Upper lobe of left lung (tissue), 6 donors: ENCODE measurements around the gene ATL2. TPM values are rescaled to one million over a fixed set of nuclear protein-coding genes. Genes with fewer than 3 reads are reported as not detected.

Experiments used
- ATAC-seq, 2 donors: fragments of 200-7000 bp; cut with Tn5 transposase; one replicate each; pipeline ENCODE4 v1.9.1; 2022; ENCODE audit warnings: mild to moderate bottlenecking in 2 of 2, moderate library complexity in 2 of 2; ENCODE audit not compliant: low FRiP score in 2 of 2
- DNase-seq, 2 donors: peaks; one replicate each; pipeline ENCODE4 v3.0.0-alpha.2; 2019 to 2020
- H3K27ac ChIP-seq, 4 donors: fragments of 200-600 bp; sonication (generic); one replicate each; pipeline ENCODE4 v1.5.1; 2016 to 2019
- H3K27me3 ChIP-seq, 4 donors: fragments of 200-600 bp; sonication (generic); one replicate each; pipeline ENCODE4 v1.5.1; 2017 to 2019
- H3K36me3 ChIP-seq, 4 donors: fragments of 200-600 bp; sonication (generic); one replicate each; pipeline ENCODE4 v1.5.1; 2016 to 2019
- H3K4me1 ChIP-seq, 4 donors: fragments of 200-600 bp; sonication (generic); one replicate each; pipeline ENCODE4 v1.5.1; 2018 to 2019
- H3K4me3 ChIP-seq, 4 donors: fragments of 200-600 bp; sonication (generic); one replicate each; pipeline ENCODE4 v1.5.1; 2017 to 2019; ENCODE audit warnings: mild to moderate bottlenecking in 2 of 4, moderate library complexity in 1 of 4
- H3K9me3 ChIP-seq, 4 donors: fragments of 200-600 bp; sonication (generic); one replicate each; pipeline ENCODE4 v1.5.1; 2018 to 2019
- CTCF ChIP-seq, 6 experiments: fragments of 450-650 bp in 4 of 6; fragments of 200-600 bp in 2 of 6; sonication (generic) in 2 of 6; IDR thresholded peaks; one replicate each; pipeline ENCODE4 v1.5.1; 2016 to 2019; ENCODE audit warnings: antibody characterized with exemption in 6 of 6
- EP300 ChIP-seq, 4 donors: sonication (generic); formaldehyde crosslinking; IDR thresholded peaks; one replicate each; pipeline ENCODE4 v1.5.1; 2017; ENCODE audit warnings: antibody characterized with exemption in 4 of 4, control low read depth in 2 of 4
- POLR2A ChIP-seq, 4 donors: fragments of 450-650 bp; IDR thresholded peaks; one replicate each; pipeline ENCODE4 v1.5.1; 2016 to 2017; ENCODE audit warnings: antibody characterized with exemption in 4 of 4, mild to moderate bottlenecking in 2 of 4
- POLR2AphosphoS5 ChIP-seq, 2 donors: sonication (generic); formaldehyde crosslinking; IDR thresholded peaks; one replicate each; pipeline ENCODE4 v1.5.1; 2017; ENCODE audit warnings: antibody characterized with exemption in 2 of 2
- WGBS, 2 donors: methylation state at CpG; one replicate each; pipeline ENCODE4 v1.1.5; 2017 to 2018; 5-methylcytosine and 5-hydroxymethylcytosine counted together
- total RNA-seq, 6 donors: library from RNA; depleted of rRNA in 4 of 6; stranded (reverse); fragments of >200 nt in 4 of 6; gene quantifications; one replicate each; pipeline versions ENCODE4 v1.1.0 to v1.2.1, GENCODE V29; 2016 to 2021
- donor health status: DM: no; HTN: no; CAD: no; lungs with moderate emphysema.
- donor health status: DM: no; HTN: yes; CAD: no; lungs with severe emphysema.

Gene ATL2
- 100 to 1,000 TPM in 1 of 6 donors, 10 to 100 TPM in 5; 43.9 to 150 (median 68.1) TPM for total RNA-seq

GRCh38 chr2:38377050-38377828 lies at the start of gene ATL2:
TSS of gene ATL2 (minus strand) at chr2:38377273. CDS start at chr2:38377260, 13 bp downstream.
- H3K4me1 ChIP-seq = peaks cover 30 to 49% (median 35%) of the 10 kb centered on the region in 4 donors
- no peaks in the 10 kb centered on the region for H3K36me3 ChIP-seq
- WGBS, 2 donors = 0% methylated on average over 29 to 34 of the region's 73 CpGs
- DNase-seq (peak; percentile 97 to 98), ATAC-seq (peak; percentile 96)
- H3K4me3 ChIP-seq = peak within 1 kb of the TSS; percentile 73 to 92 (median 86)
- peak within 1 kb of the TSS; percentile 94 to 100 (median 98) for H3K27ac ChIP-seq
- no peaks in the 10 kb centered on the region for H3K27me3 ChIP-seq
- peak in 2 of 6 experiments; percentile 28 to 37 for TF ChIP-seq CTCF (IDR thresholded peaks at IDR 0.05)
- TF ChIP-seq POLR2AphosphoS5 (IDR thresholded peaks at IDR 0.05) = peak; percentile 83 to 92
- TF ChIP-seq EP300 (IDR thresholded peaks at IDR 0.05) = peak in 1 of 4 donors; percentile 44
- TF ChIP-seq POLR2A (IDR thresholded peaks at IDR 0.05) = peak; percentile 69 to 97 (median 94)
- H3K9me3 ChIP-seq = no peaks in the 10 kb centered on the region

- H3K27ac ChIP-seq = no peak overlapping the region
- WGBS, 2 donors = 63 to 67% methylated on average over 3 of the region's 3 CpGs
- no peaks in the 10 kb centered on the region for H3K27me3 ChIP-seq
- H3K4me1 ChIP-seq = no peaks in the 10 kb centered on the region
- H3K9me3 ChIP-seq = no peaks in the 10 kb centered on the region
- no peak overlapping the region for H3K4me3 ChIP-seq
- DNase-seq (no peak), ATAC-seq (no peak)
- TF ChIP-seq POLR2AphosphoS5 (IDR thresholded peaks at IDR 0.05) = no peak
- H3K36me3 ChIP-seq = no peaks in the 10 kb centered on the region
Observed at GRCh38 chr2:38423763-38424162, 46.7 kb upstream of the ATL2 start.

GRCh38 chr2:38421274-38422056 lies 44.4 kb upstream of the ATL2 start:
- no peak overlapping the region for H3K27ac ChIP-seq
- H3K27me3 ChIP-seq = no peaks in the 10 kb centered on the region
- DNase-seq (no peak), ATAC-seq (no peak)
- H3K9me3 ChIP-seq = no peaks in the 10 kb centered on the region
- no peaks in the 10 kb centered on the region for H3K36me3 ChIP-seq
- WGBS, 2 donors = 94% methylated on average over 10 to 11 of the region's 11 CpGs
- H3K4me3 ChIP-seq = no peak overlapping the region
- no peaks in the 10 kb centered on the region for H3K4me1 ChIP-seq
- TF ChIP-seq EP300 (IDR thresholded peaks at IDR 0.05) (no peak), CTCF (IDR thresholded peaks at IDR 0.05) (no peak), POLR2A (IDR thresholded peaks at IDR 0.05) (no peak)

- ATAC-seq (no peak), DNase-seq (no peak)
- H3K27me3 ChIP-seq = no peaks in the 10 kb centered on the region
- TF ChIP-seq POLR2AphosphoS5 (IDR thresholded peaks at IDR 0.05) (no peak), POLR2A (IDR thresholded peaks at IDR 0.05) (no peak), CTCF (IDR thresholded peaks at IDR 0.05) (no peak), EP300 (IDR thresholded peaks at IDR 0.05) (no peak)
- WGBS, 2 donors = 79 to 82% methylated on average over 5 of the region's 5 CpGs
- no peaks in the 10 kb centered on the region for H3K36me3 ChIP-seq
- no peaks in the 10 kb centered on the region for H3K4me1 ChIP-seq
- H3K27ac ChIP-seq = no peak overlapping the region
- H3K4me3 ChIP-seq = no peak overlapping the region
- no peaks in the 10 kb centered on the region for H3K9me3 ChIP-seq
Observed at GRCh38 chr2:38419499-38419898, 42.4 kb upstream of the ATL2 start.

- TF ChIP-seq POLR2AphosphoS5 (IDR thresholded peaks at IDR 0.05) (no peak), EP300 (IDR thresholded peaks at IDR 0.05) (no peak)
- no peaks in the 10 kb centered on the region for H3K9me3 ChIP-seq
- no peaks in the 10 kb centered on the region for H3K4me1 ChIP-seq
- H3K36me3 ChIP-seq = no peaks in the 10 kb centered on the region
- DNase-seq (no peak), ATAC-seq (no peak)
- no peak overlapping the region for H3K4me3 ChIP-seq
- no peak overlapping the region for H3K27ac ChIP-seq
- H3K27me3 ChIP-seq = no peaks in the 10 kb centered on the region
- WGBS, 2 donors = 96 to 97% methylated on average over 2 of the region's 2 CpGs
Observed at GRCh38 chr2:38418735-38419134, 41.7 kb upstream of the ATL2 start.
